GM12865 (cell line): ENCODE results near the gene GTPBP3.
A peak's percentile ranks its signal among the peaks of the same experiment; 100 is the strongest.

Experiments
- DNase-seq: peaks from one replicate; pipeline ENCODE4 v3.0.0; 2010; ENCODE audit warnings: low read depth
- H3K4me3 ChIP-seq: 2 replicates; pipeline ENCODE4 v1.5.1; 2011; ENCODE audit warnings: mild to moderate bottlenecking, low read depth, low read length, control low read depth
- TF ChIP-seq, protein P1 (sequence below): IDR thresholded peaks from 2 replicates; pipeline ENCODE4 v1.5.1; 2011; ENCODE audit warnings: low read length, control low read depth, low read depth, inconsistent platforms; ENCODE audit not compliant: insufficient read depth; ENCODE audit errors: missing control alignments

The GTPBP3 gene

DNA sequence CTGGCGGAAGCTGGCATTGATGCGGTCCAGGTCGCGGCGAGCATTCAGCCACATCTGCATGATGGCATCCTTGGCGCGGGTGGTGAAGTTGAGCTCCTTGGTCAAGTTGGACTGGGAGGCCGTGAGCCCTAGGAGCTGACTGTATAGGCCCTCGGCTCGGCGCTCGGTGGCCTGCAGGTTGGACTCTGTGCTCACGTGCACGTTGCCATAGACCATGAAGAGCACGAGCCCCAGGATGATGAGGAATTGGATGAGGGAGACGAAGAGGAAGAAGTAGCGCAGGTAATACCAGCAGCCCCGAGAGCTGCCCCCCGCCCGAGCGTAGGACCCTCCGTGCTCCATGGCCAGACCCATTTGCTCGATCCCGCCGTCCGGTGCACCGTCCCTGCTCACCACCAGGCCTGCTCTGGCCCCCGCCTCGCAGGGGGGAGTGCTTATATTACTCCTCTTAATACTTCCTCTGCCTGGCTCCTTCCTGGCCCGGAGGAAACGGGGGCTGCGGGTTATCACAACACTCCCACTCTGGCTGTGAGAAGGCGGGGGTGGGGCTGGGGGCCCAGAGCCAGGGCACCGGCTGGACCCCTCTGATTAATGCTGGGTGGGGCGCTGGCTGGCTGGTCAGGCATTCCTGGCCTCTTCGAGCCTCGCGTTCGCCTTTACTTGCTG is 39.7 kb downstream of the GTPBP3 start, which contains the start of gene PLVAP:
TSS of gene PLVAP (minus strand) at position 408 of the 666 bp plus-strand sequence. CDS start at position 354, 54 bp downstream.
- DNase-seq, result no peak
- H3K4me3 ChIP-seq, result no peak within 1 kb of the TSS
- TF ChIP-seq, protein P1, sequence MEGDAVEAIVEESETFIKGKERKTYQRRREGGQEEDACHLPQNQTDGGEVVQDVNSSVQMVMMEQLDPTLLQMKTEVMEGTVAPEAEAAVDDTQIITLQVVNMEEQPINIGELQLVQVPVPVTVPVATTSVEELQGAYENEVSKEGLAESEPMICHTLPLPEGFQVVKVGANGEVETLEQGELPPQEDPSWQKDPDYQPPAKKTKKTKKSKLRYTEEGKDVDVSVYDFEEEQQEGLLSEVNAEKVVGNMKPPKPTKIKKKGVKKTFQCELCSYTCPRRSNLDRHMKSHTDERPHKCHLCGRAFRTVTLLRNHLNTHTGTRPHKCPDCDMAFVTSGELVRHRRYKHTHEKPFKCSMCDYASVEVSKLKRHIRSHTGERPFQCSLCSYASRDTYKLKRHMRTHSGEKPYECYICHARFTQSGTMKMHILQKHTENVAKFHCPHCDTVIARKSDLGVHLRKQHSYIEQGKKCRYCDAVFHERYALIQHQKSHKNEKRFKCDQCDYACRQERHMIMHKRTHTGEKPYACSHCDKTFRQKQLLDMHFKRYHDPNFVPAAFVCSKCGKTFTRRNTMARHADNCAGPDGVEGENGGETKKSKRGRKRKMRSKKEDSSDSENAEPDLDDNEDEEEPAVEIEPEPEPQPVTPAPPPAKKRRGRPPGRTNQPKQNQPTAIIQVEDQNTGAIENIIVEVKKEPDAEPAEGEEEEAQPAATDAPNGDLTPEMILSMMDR, result no peak

DNA sequence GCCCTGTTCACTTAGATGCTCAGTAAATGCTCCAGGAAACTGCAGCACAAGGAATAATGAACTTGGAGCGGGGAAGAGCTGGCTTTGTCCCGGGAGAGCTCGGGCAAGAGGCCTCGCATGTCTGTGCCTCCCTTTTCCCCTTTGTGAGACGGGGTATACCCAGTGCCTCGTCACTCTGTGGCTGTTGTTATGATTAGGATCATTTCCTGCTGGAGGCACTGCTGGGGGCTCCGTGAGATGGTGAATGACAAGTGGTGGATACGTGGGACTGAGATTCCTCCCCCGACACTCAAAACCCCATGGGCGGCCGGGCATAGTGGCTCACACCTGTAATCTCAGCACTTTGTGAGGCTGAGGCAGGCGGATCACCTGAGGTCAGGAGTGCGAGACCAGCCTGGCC is 40.9 kb downstream of the GTPBP3 start:
- no peak for DNase-seq
- TF ChIP-seq, protein P1, result no peak
- no peak overlapping the region for H3K4me3 ChIP-seq

- H3K4me3 ChIP-seq, result no peak overlapping the region
- TF ChIP-seq, protein P1, result no peak
- no peak for DNase-seq
Observed at GRCh38 chr19:17379221-17379631, 41.9 kb downstream of the GTPBP3 start.

DNA sequence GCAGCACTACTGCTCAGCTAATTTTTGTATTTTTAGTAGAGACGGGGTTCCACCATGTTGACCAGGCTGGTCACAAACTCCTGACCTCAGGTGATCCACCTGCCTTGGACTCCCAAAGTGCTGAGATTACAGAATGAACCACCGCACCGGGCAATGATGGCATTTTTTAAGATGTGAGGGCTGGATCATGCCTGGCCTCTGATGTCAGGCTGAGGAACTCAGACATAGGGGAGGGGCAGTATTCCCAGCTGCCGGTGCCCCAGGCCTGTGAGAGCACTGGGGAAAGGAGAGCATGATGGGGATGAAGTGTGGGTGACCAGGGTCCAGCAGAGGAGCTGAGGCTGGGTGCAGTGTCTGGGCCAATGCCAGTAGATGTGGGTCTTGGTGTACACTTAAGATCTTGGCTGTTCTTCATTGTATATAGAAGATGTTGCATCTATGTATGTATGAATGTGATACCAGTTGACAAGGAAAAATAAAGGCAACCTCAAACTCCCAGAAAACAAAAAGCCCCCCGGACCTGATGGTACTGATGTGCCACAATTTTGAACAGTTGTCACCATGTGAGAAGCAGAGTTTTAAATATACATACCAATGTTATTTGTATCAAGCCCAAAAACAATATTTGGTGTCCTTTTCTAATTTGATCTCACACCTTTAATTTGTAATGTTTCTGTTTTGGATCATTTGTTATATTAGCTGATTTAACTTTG is 43.2 kb downstream of the GTPBP3 start:
- H3K4me3 ChIP-seq, result no peak overlapping the region
- no peak for DNase-seq
- TF ChIP-seq, protein P1, result no peak

DNA sequence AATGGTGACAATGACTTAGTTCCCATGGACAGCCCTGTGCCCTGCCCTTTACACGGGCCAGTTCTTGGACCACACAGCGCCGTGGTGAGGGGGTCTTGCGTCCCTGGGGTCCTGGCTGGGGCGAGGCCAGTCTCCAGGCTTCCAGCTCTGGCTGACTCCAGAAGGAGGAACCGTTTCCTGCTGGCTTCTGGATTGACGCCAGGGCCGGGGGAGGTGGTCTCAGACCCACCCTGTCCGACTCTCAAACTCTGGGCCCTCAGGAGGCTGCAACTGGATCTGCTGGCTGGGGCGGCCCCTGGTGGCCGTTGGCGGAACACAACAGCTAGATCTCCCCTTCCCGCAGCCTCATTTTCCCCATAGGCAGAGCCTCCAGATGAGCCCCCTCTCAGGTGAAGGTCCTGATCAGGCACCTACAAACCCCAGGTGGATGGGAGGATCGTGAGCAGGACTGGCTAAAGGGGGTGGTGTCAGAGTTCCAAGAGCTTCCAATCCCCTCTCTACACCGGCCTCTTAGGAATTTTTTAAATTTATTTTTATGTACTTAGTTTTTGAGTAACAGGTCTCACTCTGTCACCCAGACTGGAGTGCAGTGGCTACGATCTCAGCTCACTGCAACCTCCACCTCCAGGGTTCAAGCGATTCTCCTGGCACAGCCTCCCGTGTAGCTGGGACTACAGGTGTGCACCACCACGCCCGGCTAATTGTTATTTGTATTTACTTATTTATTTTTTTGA is 48.7 kb downstream of the GTPBP3 start:
- TF ChIP-seq, protein P1, result peak; percentile 95
- H3K4me3 ChIP-seq, result no peak overlapping the region
- DNase-seq, result peak; percentile 71

GRCh38 chr19:17389288-17389687 is 51.9 kb downstream of the GTPBP3 start:
- H3K4me3 ChIP-seq, result no peak overlapping the region
- no peak for DNase-seq
- TF ChIP-seq, protein P1, result no peak
